GM19324 (cell line): ENCODE measurements around the gene C1orf105.
A peak's percentile ranks its signal among the peaks of the same experiment; 100 is the strongest.
"Not testable (repeated sequence)": the region's sequence is repeated elsewhere in the genome, so short reads cannot be mapped to it uniquely, and the experiment has no call there.

Experiments
- ATAC-seq: cut with Tn5 transposase; IDR thresholded peaks from one replicate; pipeline ENCODE4 v1.9.1; 2021; ENCODE audit warnings: mild to moderate bottlenecking, moderate library complexity; ENCODE audit not compliant: unreplicated experiment, low FRiP score

Gene C1orf105

DNA sequence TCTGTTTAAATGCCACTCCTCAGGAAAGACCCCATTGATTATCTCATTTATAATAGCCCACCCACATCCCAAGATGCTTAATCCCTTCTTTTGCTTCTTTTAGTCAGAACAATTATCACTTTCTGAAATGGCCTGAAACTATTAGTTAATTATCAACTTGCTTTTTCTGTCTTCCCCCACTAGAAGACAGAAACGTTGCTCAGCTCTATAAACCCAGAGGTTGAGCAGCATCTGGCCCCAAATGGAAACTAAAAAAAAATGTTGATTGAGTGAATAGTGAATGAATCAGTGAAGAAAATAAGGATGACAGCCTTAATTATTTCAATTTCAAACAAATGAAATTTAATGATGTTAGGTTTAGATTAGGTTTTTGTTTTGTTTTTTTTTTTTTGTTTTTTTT is 61.6 kb downstream of the C1orf105 start:
- ATAC-seq = peak; percentile 64

DNA sequence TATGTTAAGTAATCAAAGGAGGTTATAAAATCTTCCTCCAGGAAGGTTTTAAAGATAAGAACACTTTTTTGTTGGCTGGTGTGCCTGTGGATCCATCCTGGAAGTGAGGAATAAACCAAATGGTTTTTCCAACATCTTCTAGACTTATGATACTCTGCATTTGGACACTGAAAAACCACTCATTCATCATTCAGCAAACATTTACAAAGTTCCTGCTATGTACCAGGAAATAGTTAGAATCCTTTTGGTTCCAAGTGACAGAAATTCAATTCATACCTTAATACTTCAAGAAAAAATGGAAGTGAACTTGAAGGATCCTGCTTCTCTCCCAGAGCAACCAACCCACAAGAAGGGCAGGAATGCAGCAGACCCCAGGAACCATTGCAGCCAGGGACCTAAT is 63.0 kb downstream of the C1orf105 start:
- ATAC-seq = no peak

DNA sequence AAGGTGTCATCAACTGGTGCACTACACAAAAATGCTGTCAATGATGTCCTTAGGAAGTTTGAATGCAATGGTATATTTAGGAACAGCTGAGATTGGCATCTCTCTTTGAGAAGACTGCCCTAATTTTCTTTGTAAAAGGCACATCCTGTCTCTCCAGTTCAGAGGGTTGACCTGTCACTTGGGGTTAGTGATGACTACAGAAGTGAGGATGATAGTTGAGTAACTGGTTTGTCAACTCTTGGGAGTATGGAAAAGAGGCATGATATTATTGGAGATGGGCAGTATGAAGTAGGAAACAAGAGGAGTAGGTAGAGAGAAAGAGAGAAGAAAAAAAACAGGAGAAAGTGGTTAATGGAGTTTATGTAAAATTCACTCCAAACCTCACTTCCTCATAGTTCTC is 63.8 kb downstream of the C1orf105 start:
- ATAC-seq = no peak

DNA sequence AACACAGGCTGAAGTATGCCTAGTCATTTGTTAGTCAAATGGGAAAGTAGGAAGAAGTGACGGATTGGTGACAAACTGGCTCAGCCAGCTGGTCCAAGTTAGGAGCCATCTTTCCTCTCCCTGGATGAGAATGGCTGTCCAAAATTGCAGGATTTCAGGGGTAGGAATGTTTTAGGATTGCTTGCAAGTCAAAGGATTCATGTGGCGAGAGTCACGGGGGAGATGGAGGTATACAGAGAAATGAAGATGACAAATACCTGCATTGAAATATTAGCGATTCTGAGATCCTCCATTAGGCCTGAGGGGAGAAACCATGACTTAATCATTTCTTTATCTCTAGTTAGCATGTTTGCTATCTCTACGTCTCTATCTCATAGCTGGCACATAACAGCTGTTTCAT is 65.1 kb downstream of the C1orf105 start:
- no peak for ATAC-seq

DNA sequence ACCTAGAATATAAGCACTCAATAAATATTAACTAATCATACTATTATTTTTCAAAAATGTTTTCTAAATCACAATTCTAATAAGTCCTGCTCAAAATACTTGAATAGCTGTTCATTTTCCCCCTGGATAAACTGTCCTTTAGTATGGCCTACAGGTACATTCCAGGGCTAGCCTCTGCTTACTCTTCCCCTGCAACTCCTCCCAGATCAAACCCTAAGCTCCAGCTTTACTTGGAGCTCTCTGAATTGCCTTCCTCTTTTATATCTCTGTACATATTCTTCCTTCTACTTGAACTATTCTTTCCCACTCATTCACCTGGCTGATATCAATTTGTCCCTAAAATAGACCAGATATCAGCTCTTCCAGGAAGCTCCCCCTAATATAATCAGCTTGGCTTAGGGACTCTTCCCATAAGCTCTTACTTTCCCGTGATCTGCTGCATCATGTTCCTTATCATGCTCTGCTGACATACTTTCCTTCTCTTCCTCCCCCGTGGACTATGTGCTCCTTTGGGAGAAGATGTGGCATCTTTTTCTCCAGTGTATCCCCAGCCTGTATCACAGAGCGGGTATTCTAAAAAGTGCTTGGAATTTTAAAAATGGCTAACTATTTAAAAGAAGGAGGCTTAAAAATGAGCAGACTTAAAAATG is 66.4 kb downstream of the C1orf105 start:
- no peak for ATAC-seq

DNA sequence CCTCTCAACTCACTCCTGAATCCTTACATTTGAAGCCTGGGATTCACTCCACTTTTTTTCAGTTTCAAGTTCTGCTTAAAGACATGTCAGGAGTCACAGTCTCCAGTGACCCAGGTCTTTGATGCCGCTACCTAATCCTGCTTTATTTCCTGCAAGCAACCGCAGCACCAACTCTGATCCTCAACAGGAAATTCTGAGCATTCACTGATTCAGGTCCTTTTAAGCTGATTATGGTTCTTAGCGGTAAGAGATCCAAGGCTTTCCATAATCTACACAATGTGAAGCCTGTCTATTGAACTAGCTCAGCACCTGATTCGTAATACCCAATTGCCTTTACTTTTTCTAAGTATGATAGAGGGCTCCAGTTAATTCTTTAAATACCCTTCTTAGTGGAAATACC is 67.1 kb downstream of the C1orf105 start:
- no peak for ATAC-seq

DNA sequence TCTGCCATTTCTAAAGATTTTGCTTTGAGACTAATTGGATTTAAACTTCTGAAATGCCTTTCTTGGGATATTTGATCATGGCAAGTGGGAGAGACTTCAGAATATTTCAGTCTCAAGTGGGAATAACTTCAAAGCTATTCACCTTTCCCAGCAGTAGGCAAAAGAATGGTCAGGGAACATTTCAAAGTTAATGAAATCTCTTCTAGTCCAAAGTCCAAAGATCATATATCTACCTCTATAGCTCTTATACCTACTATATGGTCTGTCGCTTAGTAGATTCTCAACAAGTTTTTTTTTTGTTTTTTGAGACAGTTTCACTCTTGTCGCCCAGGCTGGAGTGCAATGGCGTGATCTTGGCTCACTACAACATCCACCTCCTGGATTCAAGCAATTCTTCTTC is 67.9 kb downstream of the C1orf105 start:
- ATAC-seq = no peak

DNA sequence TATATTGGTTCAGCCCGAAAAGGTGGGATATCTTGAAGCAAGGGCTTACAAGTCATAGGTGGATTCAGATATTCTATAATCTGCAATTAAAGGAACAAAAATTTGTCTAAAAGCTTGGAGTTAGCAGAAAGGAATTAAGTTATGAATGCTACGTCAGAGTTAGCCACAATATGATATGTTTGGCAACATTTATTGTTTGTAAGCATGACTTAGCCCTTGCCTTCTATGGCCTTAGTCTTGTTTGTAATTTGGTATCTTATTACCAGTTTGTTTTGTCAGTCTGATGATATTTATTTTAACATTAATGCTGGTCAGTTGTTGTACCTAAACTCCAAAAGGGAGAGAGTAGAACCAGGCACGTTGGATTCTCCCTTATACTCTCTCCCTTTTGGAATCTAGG is 69.4 kb downstream of the C1orf105 start:
- no peak for ATAC-seq

DNA sequence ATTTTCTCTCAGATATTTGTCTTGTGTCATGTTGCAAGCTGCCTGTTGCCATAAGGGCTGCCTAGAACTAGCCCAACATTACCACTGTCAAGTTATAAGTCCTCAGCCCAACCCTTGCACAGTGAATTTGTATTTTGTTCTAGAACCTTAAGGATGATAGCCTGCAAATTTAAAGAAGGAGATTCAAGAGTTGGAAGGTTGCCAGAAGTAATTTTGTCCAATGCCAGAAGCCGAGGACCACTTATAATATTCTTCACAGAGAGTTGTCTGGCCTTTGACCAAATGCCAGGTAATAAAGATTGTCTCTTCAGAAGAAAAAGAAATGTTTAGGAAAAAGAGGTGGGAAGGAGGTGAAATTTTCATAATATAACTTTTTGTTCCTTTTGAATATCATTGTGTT is 71.9 kb downstream of the C1orf105 start:
- ATAC-seq = no peak

DNA sequence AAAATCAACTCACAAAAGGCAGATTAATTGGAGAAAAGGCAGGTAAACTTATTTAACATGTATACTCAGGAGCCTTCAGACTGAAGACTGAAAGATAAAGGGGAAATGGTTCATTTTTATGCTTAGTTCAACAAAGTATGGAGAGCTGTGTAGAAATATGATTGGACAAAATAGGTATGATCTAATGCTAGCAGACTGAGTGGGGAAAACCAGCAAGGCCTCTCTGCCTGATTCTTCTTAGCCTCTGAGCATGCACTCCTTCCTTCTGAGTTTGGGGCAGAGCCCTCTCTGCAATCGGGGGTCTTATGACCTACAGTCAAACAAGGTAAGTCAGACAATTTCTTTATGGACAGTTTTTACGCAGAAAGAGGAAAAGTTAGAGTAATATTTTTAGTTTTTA is 73.7 kb downstream of the C1orf105 start:
- ATAC-seq = no peak

DNA sequence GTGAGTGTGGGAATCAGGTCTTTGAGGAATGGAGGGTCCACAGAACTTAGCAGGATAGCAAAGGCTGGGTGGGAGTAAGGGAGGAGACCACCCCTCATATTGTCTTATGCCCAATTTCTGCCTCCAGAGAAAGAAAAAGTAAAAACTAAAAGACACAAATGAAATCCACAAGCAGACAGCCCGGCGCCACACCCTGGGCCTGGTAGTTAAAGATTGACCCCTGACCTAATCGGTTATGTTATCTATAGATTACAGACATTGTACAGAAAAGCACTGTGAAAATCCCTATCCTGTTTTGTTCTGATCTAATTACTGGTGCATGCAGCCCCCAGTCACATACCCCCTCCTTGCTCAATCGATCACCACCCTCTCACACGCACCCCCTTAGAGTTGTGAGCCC is 75.6 kb downstream of the C1orf105 start:
- ATAC-seq = not testable (repeated sequence)

DNA sequence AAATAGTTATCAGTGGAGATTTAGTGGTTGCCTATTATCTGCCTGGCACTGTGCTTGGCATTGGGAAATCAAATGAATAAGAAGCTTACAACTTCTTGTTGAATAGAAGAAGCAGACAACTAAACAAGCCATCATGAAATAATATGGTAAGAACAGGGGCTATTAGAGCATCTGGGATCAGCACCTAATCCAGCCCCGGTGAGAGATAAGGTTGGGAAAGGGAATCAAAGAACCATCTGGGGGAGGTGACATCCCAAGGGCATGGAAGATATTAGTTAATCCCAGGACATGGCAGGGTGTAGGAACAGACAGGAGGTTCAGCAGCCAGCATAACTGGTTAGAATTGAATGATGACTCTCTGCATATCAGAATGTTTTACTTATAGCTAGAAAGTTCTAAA is 76.2 kb downstream of the C1orf105 start:
- no peak for ATAC-seq

DNA sequence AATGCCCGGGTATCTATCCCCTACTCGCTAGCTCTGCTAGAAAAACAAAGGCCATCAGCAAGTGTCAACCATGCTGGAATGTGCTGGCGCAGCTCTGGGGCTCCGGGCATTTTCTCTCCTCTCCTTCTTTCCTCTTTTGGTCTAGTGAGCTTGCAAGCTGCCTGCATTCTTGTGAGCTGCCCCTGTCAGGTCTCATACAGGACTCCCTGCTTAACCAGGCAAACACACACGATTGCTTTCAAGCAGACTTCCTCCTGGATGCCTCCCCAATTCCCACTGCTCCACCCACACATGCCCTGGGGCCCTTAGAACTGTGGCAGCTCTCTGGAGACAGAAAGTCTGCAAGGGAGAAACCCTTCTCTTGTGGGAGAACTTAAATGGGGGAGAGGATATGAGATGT is 76.7 kb downstream of the C1orf105 start:
- ATAC-seq = no peak

DNA sequence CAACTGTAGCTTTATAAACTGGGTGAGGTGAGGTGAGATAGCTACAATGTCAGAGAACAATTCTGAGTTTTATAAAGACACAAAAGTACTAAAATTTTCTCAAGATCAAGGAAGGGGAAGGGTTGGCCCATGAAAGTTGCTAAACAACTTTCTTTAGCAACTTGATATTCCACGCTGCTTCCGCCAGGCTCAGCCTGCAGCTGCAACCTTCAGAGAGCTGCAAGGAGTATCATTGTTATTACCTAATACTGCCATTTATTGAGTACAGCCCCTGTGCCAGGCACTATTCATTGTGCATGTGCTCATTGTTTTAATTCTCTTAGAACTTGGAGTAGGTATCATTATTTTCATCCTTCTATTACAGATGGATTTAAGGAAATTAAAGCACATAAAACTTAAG is 78.4 kb downstream of the C1orf105 start:
- no peak for ATAC-seq

DNA sequence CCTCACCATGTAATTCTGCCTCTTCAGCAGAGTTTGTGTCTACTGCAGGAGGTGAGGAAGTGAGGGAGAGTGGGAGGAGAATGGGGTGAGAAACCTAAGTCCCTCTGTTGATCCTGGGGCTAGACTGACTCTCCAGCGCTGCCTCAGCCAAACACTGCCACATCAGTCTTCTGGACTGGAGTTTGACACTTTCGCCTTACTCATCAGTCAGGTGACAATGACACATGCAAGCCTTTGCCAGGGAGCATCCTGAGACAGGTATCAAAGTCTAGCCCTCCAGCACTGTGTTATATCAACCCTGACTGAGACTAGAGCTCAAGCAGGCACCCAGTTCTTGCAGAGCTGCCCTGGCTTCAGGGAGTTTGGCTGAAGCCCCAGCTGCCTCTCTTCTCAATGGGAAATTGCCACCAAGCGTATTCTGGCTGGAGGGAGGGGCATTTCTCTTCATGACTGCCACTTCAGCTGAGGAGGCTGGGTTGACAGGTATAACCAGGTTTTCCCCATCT is 79.2 kb downstream of the C1orf105 start:
- no peak for ATAC-seq

DNA sequence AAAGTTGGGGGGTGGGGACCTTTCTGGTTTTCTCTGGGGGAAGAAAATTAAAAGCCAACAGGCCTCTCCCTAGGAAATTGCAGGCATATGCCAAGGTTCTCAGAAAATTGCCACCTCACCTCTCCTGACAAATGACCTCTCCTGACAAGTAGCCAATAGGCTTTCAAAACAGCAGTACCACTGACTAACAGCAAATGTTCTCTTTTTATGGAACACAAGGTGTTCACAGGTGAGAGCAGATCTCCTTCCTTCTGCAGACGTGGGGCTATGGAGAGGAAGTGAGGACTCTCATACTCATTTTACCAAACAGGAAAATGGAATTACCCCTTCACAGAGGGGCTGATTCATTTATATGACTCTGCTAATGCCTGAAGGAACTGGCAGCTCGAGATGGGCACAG is 79.7 kb downstream of the C1orf105 start:
- ATAC-seq = no peak

DNA sequence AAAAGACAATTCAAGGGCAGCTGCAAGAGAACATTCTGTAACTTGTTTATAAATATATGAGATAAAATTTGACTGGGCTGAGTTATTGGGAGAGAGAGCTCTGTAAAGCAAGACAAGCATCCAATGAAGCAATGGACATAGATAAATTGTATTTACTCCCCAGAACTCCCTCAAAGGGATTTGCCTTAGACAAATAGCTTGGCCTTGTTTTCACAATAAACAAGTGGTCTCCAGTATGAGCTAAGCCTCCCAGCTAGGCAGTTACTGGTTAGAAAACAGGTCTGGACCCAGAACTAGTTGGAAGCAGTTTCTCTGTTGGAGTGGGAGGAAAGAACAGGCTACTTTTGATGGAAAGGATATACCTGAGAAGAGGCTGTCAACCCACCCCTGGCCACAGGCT is 87.3 kb downstream of the C1orf105 start:
- no peak for ATAC-seq

DNA sequence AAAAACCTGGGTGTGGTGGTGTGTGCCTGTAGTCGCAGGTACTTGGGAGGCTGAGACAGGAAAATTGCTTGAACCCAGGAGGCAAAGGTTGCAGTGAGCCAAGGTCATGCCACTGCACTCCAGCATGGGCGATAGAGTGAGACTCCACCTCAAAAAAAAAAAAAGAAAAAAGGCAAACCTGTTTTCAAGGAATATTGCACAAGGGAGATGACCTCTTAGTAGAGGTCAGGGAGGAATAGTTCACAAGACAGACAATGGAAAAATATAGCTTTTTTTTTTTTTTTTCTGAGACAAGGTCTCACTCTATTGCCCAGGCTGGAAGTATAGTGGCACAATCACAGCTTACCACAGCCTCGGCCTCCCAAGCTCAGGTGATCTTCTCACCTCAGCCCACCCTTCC is 90.0 kb downstream of the C1orf105 start:
- no peak for ATAC-seq

DNA sequence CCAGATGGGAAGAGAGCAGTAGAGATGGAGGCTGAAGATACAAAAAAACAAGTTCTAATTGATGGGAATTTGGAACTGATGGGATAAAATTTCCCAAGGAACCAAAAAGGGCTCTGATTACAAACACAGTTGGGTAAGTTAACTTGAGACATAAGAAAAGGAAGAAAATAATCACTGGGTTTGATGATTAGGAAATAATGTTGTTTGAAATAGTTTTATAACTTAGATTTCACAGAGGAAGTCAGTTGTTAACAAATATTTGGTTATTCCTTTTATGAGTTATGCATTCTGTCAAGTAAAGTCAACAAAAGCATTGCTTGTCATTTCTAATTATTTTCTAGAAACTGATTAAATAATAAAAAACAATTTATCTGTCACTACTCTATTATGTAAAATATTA is 92.1 kb downstream of the C1orf105 start:
- ATAC-seq = no peak

DNA sequence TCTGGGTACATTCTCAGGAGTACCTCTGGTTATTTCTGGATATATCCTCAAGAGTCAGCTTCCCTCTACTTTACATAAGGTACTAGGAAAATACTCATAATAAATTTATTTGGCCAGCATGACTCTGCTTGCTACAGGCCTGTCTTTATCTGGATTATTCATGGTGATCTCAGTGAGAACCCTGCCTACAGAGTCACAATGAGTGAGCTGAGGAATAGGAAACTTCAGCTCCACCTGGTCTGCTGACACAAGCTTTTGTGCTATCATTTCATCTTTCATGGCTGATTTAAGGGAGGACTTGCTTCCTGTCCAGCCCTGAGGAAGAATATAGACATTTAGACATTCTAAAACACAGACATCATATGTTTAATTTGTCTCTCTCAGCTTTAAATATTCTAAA is 93.0 kb downstream of the C1orf105 start:
- ATAC-seq = no peak

DNA sequence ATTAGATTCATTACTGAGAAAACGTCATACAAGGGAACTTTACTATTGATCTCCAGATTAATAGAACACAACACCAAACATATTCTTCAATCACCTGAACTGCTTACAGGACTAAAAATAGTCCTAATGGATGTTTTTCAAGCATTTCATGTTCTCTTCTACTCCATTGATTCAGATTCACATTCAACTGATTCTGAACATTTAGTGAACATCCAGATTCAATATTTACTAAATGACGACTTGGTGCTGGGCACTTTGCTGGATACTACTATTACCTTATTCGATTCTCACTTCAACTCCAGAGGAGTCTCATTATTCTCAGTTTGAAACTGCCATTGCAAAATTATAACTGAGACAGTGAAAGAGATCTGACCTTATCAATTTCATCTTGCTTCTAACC is 93.6 kb downstream of the C1orf105 start:
- no peak for ATAC-seq

DNA sequence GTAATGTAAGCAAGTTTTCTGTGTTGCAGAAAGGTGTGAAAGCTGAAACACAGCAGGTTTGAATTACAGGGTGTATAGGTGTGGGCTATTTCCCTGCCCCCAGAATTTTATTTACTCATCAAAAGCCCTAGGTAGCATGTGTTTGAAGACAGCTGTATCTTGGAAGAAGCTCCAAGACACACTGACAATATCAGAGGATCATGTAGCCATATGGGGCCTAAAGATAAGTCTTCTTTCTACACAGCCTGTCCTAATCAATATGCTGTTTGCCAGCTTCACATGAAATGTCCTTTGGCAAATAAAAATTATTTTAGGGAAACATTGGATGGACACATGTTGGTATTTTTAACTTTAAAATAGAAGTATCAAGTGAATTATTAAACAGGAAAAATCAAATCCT is 95.0 kb downstream of the C1orf105 start:
- no peak for ATAC-seq

DNA sequence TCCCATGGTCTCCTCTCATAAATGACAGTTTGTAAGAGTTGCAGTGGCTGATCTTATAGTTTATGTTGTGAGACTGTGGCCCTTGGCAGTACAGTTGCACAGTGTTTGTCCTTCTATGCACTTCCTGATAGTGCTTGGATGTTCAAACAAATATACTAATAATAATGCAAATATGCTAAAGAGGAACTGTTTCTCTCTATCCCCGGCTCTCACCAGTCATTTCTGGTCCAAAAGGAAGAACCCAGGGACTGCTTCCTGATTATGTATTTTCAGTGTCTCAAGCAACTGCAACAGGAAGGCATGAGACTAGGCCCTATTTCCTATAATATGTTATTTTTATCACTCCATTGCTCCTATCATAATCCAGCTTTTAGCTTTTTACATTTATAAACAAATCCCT is 95.4 kb downstream of the C1orf105 start:
- no peak for ATAC-seq
